Limb (tissue), 2 donors: ENCODE results near the gene TMEM135.

ENCODE experiments used
- DNase-seq, 2 donors: peaks; one replicate each; pipeline ENCODE4 v3.0.0-alpha.2; 2016; ENCODE audit errors: extremely low spot score in 2 of 2

The TMEM135 gene

DNA sequence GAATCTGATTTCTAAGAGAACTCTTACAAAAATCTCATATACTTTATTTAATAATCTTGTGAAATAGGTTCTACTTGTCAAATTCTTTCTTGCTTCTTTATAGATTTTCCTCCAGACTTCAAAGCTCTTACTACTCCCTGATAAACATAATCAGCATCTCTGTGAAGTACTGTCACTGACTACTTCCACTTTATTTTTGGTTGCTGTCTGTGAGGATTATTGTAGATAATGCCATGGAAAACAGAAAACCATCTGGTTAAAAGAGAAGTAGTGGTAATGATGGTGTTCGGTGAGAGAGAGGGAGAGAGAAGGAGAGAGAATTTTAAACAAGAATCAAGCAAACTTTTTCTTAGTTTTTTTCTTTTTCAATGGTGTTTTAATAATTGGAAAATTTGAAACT lies 152.3 kb downstream of the TMEM135 start:
- DNase-seq: no peak

GRCh38 chr11:87193756-87194470 lies 156.2 kb downstream of the TMEM135 start:
- no peak for DNase-seq

DNA sequence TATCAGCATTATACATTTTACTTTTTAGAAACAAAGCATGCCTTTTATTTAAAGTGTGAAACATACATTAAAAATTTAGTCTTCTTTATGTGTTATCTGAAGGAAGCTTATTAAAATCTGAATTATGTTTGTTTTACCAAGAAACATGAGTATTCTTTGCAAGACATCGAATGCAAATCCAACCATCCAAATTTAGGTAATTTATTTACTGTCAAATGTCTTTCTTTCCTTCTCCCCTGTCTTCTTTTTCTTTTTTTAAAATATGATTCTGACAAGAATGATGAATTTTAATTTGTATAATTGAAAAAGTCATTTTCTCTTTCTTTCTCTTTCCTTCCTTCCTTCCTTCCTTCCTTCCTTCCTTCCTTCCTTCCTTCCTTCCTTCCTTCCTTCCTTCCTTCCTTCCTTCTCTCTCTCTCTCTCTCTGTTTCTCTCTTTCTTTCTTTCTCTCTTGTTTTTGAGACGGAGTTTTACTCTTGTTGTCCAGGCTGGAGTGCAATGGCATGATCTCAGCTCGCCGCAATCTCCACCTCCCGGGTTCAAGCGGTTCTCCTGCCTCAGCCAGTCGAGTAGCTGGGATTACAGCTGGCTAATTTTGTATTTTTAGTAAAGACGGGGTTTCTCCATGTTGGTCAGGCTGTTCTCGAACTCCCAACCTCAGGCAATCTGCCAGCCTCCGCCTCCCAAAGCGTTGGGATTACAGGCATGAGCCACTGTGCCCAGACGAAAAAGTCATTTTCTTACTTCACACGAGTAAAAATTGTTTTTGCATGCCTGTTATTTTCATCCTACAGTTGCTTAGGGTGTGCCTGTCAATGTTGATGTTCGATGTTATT lies 157.5 kb downstream of the TMEM135 start:
- DNase-seq: no peak

GRCh38 chr11:87198266-87198881 lies 160.6 kb downstream of the TMEM135 start:
- no peak for DNase-seq

GRCh38 chr11:87201376-87201775 lies 163.6 kb downstream of the TMEM135 start:
- no peak for DNase-seq

DNA sequence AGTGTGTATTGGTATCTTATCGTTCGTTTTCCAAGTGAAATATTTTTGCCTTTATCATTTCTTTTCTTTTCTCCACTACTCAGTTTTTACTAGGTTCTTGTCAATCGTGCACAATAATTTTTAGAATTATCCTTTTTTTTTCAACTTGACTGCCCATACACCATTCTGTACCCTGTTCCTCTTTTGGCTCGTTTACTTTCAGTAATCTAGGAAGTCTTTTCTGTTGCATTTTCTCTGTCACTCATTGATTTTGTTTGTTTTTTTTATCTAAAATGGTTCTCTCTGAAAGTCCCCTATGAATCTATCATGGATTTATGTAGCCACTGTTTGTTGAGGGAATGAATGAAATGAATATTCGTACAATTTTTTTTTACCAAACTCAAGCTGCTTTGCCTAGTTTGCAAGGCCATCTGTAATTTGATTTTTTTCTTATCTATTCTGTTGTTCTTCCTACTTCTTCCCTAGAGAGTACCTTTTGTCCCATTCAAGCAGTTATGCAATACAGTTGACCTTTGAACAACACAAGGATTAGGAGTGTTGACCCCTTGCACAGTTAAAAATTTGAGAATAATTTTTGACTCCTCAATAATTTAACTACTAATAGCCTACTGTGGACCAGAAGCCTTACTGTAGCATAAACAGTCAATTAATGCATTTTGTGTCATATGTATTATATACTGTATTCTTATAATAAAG lies 166.3 kb downstream of the TMEM135 start:
- DNase-seq: no peak

GRCh38 chr11:87212891-87213290 lies 175.2 kb downstream of the TMEM135 start:
- DNase-seq: no peak

DNA sequence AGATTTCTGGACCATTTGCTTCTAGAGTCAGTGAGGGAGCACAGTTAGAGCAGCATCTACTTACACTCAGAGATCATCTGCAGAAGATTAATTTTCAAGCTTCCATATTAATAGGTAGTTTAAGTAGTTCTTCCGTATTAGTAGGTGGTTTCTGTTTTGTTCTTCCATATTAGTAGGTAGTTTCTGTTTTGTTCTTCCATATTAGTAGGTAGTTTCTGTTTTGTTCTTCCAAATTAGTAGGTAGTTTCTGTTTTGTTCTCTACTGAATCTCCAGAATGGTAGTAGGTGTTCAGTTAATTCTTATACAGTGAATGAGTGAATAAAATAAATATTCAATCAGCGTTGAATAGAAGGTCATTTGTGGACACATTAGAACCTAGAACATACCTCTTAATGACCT lies 175.7 kb downstream of the TMEM135 start:
- no peak for DNase-seq

DNA sequence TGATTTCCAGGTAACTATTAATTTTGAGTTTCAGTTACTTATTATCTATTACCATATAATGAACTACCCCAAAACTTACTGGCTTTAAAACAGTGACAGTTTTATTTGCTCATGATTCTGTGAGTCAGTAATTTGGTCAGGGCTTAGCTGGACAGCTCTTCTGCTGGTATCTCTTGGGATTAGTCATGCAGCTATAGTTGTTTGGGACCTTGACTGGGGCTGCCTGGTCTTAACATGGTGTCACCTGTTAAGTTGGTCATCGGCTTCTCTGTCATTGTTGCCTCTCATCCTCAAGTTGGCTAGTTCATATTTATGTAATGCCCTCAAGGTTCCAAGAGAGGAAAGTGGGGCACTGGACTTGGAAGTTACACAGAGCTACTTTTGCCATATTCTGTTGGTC lies 177.5 kb downstream of the TMEM135 start:
- DNase-seq: no peak

DNA sequence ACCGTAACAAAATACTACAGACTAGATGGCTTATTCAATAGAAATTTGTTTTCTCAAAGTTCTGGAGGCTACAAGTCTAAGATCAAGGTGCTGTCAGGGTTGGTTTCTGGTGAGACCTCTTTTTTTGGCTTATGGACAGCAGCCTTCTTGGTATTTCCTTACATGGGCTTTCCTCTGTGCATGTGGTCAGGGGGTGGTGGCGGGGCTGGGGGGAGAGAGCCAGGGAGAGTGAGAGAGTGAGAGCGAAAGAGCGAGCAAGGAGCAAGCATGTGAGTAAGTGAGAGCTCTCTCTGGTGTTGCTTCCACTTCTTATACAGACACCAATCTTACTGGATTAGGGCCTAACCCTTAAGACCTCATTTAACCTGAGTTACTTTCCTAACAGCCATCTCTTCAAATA lies 181.5 kb downstream of the TMEM135 start:
- no peak for DNase-seq

- no peak for DNase-seq
Measured at GRCh38 chr11:87223816-87224215, 186.1 kb downstream of the TMEM135 start.

DNA sequence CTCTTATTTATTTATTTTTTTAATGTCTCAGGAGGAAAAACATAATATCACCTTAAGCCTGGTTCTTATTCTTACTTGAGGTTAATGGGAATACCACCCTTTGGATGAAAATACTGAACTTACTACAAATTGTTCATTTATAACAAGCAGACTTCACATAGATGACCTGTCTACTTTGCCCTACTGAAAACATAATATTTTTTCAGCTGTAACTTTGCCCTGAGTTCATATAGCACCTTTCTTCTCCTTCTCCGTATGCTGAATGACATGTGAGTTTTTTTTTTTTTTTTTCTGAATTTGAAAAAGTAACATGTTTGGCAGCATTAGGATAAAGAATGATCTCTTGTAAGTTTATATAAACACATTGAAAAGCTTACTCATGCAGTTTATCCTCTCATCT lies 186.8 kb downstream of the TMEM135 start:
- no peak for DNase-seq

GRCh38 chr11:87228820-87229219 lies 191.1 kb downstream of the TMEM135 start:
- no peak for DNase-seq

GRCh38 chr11:87230995-87231394 lies 193.3 kb downstream of the TMEM135 start:
- DNase-seq: no peak

DNA sequence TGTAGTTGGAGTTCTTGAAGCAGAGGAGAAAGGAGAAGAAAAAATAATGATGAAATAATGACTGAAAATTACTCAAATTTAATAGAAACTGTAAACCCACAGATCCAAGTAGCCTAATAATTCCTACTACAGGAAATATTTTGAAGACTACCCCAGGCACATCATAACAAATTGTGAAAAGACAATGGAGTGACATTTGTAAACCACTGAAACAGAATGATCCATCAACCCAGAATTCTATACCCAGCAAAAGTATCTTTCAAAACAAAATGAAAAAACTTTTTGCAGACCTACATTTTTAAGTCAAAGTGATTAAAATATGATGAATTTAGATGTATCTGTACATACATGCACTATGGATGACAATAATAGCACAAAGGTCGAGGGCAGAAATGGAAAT lies 194.6 kb downstream of the TMEM135 start:
- no peak for DNase-seq

GRCh38 chr11:87235366-87235765 lies 197.6 kb downstream of the TMEM135 start:
- DNase-seq: no peak

- DNase-seq: no peak
Measured at GRCh38 chr11:87236368-87236767, 198.6 kb downstream of the TMEM135 start.

DNA sequence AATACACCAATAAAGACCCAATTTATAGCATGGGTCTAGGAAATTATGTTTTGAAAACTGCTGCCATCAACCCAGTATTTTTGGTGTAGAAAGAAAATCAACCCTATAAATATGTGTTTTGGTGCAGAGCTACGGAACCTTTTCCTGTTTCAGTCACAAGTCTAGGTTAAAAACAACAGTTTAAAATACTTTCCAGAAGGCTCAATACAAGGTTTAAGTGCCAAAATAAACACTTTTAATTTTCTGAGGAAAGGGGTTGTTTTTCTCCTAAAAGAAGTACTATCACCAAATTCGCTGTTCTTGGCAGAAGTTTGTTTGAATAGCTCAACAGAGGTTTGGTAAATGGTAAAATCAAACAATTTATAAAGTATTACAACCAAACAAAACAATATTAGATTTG lies 201.3 kb downstream of the TMEM135 start:
- no peak for DNase-seq

DNA sequence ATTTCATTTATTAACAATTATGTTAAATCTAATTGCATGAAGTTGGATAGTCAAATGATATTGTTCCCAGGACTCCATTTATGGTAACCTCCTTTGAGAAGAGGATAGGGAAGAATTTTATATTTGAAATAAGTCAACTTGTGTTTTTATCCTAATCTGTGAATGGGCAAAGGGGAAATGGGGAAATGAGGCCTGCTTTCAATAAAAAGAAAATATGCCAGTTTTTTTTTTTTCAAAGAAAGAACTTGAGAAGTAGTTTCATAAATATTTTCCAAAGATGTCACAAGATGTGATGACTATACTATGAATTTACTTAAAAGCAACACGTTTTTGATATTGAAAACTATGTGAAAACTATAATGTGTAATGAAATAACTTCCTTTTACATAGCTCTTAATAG lies 201.8 kb downstream of the TMEM135 start:
- no peak for DNase-seq

- DNase-seq: no peak
Measured at GRCh38 chr11:87251560-87251959, 213.8 kb downstream of the TMEM135 start.

DNA sequence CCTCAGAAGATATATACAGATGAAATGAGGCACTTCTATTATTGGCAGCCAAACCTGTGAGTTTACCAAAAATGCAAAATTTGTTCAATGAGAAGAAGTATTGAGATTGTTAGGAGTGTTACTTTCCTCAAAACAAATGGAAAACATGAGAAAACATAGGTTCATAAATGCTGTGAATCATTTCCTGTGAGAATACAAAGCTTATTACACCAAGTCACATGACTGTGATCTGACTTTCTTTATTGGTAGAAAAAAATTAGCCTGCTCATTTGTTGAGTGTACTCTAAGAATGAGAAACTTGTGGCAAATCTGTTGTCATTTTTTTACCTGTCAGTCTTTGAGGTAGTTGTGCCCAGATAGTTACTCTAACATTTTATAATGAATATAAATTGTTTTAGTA lies 215.1 kb downstream of the TMEM135 start:
- DNase-seq: no peak

DNA sequence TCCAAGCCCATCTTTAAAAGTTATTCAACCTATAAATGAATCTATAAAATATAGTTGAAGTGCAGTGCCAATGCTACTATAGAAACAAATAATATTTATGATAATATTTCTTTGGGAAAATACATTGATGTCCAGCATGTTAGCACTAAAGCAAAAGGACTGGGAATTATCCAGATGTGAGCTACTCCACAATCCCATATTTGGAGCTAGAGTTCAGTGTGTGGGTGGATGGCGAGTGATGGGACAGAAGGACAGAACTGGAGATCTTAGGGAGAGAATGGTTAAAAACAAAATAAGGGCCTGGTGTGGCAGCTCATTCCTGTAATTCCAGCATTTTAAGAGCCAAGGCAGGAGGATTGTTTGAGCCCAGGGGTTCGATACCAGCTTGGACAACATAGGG lies 216.8 kb downstream of the TMEM135 start:
- peak in 1 of 2 donors; percentile 47 for DNase-seq
